ENCODE measurements around the gene TXK. TPM values are rescaled to one million over a fixed set of nuclear protein-coding genes. Genes with fewer than 3 reads are reported as not detected.

Gene TXK
- total RNA-seq, 1 donor from 2014 or later, result not detected

DNA sequence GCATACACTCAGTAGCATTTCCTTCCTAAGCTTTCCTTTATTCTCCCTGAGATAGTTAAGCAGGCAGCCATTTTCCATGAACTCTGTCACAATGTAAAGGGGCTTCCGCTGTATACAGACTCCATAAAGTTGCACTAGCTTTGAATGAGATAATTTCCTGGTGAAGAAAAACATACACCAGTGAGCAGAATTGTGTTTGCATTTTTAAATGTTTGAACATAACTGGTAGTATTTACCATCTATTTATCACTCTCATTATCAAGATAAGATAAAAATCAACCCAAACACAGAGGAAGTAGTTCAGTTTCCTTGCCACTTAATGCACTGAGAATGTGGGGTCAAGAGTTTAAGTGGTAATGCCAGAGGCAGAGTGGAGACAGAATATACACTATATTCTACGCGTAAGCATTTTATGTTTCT lies 54.1 kb downstream of the TXK start:
- DNase-seq (ENCODE audit: low read depth, low spot score), result no peak
- Mint-ChIP-seq H3K27me3 (ENCODE audit: low read depth) (no peaks in the 10 kb centered on the region), H3K9me3 (no peaks in the 10 kb centered on the region), H3K4me1 (peaks cover 10% of the 10 kb centered on the region), H3K36me3 (ENCODE audit: low read depth) (no peaks in the 10 kb centered on the region), H3K27ac (ENCODE audit: unreplicated experiment) (peak overlapping the region; percentile 40), H3K4me3 (peak overlapping the region; percentile 8)
- TF ChIP-seq, protein P1, sequence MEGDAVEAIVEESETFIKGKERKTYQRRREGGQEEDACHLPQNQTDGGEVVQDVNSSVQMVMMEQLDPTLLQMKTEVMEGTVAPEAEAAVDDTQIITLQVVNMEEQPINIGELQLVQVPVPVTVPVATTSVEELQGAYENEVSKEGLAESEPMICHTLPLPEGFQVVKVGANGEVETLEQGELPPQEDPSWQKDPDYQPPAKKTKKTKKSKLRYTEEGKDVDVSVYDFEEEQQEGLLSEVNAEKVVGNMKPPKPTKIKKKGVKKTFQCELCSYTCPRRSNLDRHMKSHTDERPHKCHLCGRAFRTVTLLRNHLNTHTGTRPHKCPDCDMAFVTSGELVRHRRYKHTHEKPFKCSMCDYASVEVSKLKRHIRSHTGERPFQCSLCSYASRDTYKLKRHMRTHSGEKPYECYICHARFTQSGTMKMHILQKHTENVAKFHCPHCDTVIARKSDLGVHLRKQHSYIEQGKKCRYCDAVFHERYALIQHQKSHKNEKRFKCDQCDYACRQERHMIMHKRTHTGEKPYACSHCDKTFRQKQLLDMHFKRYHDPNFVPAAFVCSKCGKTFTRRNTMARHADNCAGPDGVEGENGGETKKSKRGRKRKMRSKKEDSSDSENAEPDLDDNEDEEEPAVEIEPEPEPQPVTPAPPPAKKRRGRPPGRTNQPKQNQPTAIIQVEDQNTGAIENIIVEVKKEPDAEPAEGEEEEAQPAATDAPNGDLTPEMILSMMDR (conservative IDR thresholded peaks at IDR 0.05), result no peak

GRCh38 chr4:48078862-48079655 lies 55.0 kb downstream of the TXK start:
- TF ChIP-seq, protein P1 (conservative IDR thresholded peaks at IDR 0.05), result no peak
- Mint-ChIP-seq H3K4me3 (no peak overlapping the region), H3K27me3 (ENCODE audit: low read depth) (no peaks in the 10 kb centered on the region), H3K36me3 (ENCODE audit: low read depth) (no peaks in the 10 kb centered on the region), H3K9me3 (no peaks in the 10 kb centered on the region), H3K27ac (ENCODE audit: unreplicated experiment) (no peak overlapping the region), H3K4me1 (peaks cover 16% of the 10 kb centered on the region)
- DNase-seq (ENCODE audit: low read depth, low spot score), result no peak

DNA sequence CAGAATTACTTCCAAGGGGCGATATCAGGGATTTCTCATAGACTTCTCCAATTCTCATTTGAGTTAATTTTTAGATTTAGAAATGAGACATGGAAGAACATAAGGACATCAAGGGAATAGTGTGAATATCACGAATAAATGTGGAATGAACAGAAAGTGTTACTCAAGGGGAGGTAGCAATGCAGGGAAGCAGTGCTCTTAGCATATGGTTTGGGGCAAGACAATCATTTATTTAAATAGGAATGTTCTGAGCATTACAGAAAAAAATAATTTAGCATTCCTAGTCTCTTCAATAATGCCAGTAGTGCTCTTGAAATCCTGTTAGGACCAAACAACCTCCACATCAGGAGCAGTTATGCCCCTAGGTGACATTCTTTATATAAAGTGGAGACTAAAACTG lies 55.6 kb downstream of the TXK start:
- Mint-ChIP-seq H3K4me3 (no peak overlapping the region), H3K4me1 (peaks cover 20% of the 10 kb centered on the region), H3K27ac (ENCODE audit: unreplicated experiment) (no peak overlapping the region), H3K27me3 (ENCODE audit: low read depth) (no peaks in the 10 kb centered on the region), H3K9me3 (no peaks in the 10 kb centered on the region), H3K36me3 (ENCODE audit: low read depth) (no peaks in the 10 kb centered on the region)
- no peak for DNase-seq (ENCODE audit: low read depth, low spot score)
- TF ChIP-seq, protein P1 (conservative IDR thresholded peaks at IDR 0.05), result no peak

GRCh38 chr4:48074657-48075056 lies 59.4 kb downstream of the TXK start:
- no peak for DNase-seq (ENCODE audit: low read depth, low spot score)
- H3K4me3 Mint-ChIP-seq, result no peak overlapping the region
- TF ChIP-seq, protein P1 (conservative IDR thresholded peaks at IDR 0.05), result no peak
- H3K27me3 Mint-ChIP-seq (ENCODE audit: low read depth), result no peaks in the 10 kb centered on the region
- no peak overlapping the region for H3K27ac Mint-ChIP-seq (ENCODE audit: unreplicated experiment)
- no peaks in the 10 kb centered on the region for H3K9me3 Mint-ChIP-seq
- peaks cover 18% of the 10 kb centered on the region for H3K4me1 Mint-ChIP-seq
- no peaks in the 10 kb centered on the region for H3K36me3 Mint-ChIP-seq (ENCODE audit: low read depth)

DNA sequence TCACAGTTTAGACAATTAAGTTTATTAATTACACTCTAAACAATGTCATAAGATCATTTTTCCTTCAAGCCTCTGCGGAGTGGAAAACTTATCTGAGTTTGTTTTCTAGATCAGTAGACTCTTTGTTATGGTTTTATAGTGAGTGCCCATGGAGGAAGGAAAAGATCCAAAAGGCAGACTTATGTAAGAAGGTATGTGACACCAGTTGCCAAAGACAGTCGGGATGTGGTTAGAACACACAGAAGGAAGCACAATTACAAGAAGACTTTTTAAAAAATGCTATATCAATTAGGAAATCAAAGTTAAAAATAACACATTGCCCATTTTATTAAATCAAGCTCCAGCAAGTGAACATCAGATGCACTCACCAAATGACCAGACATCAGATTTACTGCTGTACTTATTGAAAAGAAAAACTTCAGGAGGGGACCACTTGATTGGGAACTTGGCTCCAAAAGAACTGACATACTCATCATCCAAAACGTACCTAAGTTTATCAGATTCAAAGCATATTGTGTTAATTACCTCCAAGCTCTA lies 60.4 kb downstream of the TXK start:
- TF ChIP-seq, protein P1 (conservative IDR thresholded peaks at IDR 0.05), result no peak
- H3K27ac Mint-ChIP-seq (ENCODE audit: unreplicated experiment), result no peak overlapping the region
- H3K4me1 Mint-ChIP-seq, result peaks cover 16% of the 10 kb centered on the region

More for the DNA sequence above, 60.4 kb downstream of the TXK start:
- H3K9me3 Mint-ChIP-seq, result no peaks in the 10 kb centered on the region
- DNase-seq (ENCODE audit: low read depth, low spot score), result no peak
- H3K27me3 Mint-ChIP-seq (ENCODE audit: low read depth), result no peaks in the 10 kb centered on the region
- no peak overlapping the region for H3K4me3 Mint-ChIP-seq
- H3K36me3 Mint-ChIP-seq (ENCODE audit: low read depth), result no peaks in the 10 kb centered on the region
